D721Med (cell line): ENCODE measurements around the gene ZDHHC8.

Experiments used
- DNase-seq: peaks from one replicate; pipeline ENCODE4 v3.0.0; 2011; ENCODE audit warnings: low spot score; ENCODE audit not compliant: insufficient read length
- FAIRE-seq: peaks from 2 replicates; lab custom pipeline; 2011; peaks lifted over from hg19 to GRCh38; lab: Jason Lieb, UNC
- TF ChIP-seq, protein P1 (sequence below): IDR thresholded peaks from 2 replicates; pipeline ENCODE4 v1.5.1; 2012; ENCODE audit warnings: mild to moderate bottlenecking, control low read depth; ENCODE audit not compliant: insufficient read depth; ENCODE audit errors: missing control alignments

ZDHHC8 gene

GRCh38 chr22:20099099-20099711, 32.4 kb upstream of the ZDHHC8 start:
- FAIRE-seq, result no peak
- TF ChIP-seq, protein P1, sequence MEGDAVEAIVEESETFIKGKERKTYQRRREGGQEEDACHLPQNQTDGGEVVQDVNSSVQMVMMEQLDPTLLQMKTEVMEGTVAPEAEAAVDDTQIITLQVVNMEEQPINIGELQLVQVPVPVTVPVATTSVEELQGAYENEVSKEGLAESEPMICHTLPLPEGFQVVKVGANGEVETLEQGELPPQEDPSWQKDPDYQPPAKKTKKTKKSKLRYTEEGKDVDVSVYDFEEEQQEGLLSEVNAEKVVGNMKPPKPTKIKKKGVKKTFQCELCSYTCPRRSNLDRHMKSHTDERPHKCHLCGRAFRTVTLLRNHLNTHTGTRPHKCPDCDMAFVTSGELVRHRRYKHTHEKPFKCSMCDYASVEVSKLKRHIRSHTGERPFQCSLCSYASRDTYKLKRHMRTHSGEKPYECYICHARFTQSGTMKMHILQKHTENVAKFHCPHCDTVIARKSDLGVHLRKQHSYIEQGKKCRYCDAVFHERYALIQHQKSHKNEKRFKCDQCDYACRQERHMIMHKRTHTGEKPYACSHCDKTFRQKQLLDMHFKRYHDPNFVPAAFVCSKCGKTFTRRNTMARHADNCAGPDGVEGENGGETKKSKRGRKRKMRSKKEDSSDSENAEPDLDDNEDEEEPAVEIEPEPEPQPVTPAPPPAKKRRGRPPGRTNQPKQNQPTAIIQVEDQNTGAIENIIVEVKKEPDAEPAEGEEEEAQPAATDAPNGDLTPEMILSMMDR, result no peak

GRCh38 chr22:20101638-20102037, 30.0 kb upstream of the ZDHHC8 start:
- FAIRE-seq, result no peak
- TF ChIP-seq, protein P1, result no peak
- no peak for DNase-seq

More at GRCh38 chr22:20099099-20099711, 32.4 kb upstream of the ZDHHC8 start:
- no peak for DNase-seq

DNA sequence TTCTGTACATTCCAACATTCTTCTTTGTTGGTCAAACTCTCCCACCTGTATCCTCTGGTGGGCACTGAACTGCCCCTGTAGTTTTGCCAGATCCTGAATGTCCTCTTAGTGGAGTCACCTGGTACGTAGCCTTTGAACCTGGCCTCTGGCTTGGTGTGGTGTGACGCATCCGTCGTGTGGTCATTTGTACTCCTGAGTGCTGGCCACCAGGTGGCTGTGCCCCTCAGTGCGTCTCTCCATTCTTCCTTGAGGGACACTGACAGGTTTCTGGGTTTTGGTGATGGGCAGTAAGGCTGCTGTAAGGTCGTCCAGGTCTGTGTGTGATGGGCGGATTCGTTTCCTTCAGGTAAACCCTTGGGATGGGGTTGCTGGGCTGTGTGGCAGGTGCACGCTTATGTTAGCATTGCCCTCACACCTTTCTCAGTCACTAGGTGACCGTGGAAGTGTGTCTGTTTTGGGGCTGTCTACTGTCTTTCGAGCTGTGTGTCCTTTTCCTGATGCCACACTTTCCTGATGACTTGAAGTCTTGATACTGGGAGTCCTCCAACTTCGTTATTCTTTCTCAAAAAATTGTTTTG, 29.3 kb upstream of the ZDHHC8 start:
- DNase-seq (no peak), FAIRE-seq (no peak)
- TF ChIP-seq, protein P1, result no peak

- FAIRE-seq (no peak), DNase-seq (no peak)
- TF ChIP-seq, protein P1, result no peak
Observed at GRCh38 chr22:20105456-20106204, 26.0 kb upstream of the ZDHHC8 start.

- no peak for FAIRE-seq
- no peak for DNase-seq
- TF ChIP-seq, protein P1, result no peak
Observed at GRCh38 chr22:20106205-20106848, 25.3 kb upstream of the ZDHHC8 start.

DNA sequence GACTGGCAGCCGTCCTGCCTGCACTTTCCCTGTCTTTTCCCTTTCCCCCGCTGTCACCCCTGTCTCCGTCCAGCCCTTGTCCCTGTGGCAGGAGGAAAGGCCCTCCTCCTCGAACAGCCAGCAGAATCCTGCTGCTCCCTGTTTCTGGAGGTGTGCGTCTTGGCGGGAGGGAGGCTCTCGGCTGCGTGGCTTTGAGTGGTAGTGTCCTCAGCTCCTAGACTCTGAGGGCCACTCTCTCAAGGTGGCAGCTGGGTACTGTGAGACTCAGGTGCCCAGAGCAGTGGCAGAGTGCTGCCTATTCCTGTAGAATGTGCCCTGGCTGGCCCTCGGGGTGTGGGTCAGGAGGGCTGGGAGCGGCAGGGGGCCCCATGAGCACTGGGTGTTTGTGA, 24.8 kb upstream of the ZDHHC8 start:
- no peak for FAIRE-seq

More for the DNA sequence above, 24.8 kb upstream of the ZDHHC8 start:
- no peak for DNase-seq
- TF ChIP-seq, protein P1, result no peak
